Fibroblast of skin of right biceps (primary cell): ENCODE measurements around the gene SNX20.

Experiments used
- DNase-seq: peaks from one replicate; pipeline ENCODE4 v3.0.0-alpha.2; 2013

SNX20 gene

DNA sequence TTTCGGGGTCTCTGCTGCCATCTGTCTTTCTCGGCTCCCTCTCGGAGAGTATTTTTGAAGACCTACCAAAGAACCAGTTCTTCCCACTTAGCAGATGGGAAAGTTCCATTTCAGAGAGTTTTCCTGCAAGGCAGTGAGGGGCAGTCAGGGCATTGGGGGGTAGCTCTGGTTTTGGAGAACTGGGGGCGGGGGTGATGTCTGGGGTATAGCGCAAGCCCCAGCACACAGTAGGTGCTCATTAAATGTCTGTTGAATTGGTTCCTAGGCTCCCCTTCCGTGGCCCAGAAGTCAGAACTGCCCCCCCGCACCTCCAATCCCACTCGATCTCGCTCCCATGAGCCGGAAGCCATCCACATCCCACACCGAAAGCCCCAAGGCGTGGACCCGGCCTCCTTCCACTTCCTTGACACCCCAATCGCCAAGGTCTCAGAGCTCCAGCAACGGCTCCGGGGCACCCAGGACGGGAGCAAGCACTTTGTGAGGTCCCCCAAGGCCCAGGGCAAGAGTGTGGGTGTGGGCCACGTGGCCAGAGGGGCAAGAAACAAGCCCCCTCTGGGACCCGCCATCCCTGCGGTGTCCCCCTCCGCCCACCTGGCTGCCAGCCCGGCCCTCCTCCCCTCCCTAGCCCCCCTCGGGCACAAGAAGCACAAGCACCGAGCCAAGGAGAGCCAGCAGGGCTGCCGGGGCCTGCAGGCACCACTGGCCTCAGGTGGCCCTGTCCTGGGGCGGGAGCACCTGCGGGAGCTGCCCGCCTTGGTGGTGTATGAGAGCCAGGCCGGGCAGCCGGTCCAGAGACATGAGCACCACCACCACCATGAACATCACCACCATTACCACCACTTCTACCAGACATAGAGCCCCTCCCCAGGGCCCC is 47.9 kb downstream of the SNX20 start:
- no peak for DNase-seq

DNA sequence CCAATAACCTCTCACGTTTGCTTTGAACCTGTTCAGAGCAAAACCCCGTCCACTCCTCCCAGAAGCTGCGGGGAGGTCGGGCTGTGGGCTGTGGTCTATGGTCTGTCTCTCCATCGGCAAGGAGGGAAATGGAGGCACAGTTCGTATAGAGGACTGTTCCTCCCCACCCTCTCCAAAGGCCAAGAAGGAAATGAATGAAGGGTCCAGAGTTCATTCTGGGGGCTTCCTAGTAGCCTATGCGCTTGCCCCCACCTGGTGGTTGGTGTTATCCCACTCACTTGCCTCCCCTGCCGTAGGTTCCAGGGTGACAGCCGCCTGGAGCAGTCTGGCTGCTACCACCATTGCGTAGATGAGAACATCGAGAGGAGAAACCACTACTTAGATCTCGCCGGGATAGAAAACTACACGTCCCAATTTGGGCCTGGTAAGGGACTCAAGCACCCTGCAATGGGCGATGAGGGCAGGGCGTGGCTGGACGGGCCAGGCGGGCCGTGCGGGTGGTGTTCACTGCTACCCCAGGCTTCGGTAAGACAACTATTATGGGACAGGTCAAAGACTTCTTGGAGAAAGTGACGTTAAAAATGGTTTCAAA is 49.0 kb downstream of the SNX20 start:
- no peak for DNase-seq

DNA sequence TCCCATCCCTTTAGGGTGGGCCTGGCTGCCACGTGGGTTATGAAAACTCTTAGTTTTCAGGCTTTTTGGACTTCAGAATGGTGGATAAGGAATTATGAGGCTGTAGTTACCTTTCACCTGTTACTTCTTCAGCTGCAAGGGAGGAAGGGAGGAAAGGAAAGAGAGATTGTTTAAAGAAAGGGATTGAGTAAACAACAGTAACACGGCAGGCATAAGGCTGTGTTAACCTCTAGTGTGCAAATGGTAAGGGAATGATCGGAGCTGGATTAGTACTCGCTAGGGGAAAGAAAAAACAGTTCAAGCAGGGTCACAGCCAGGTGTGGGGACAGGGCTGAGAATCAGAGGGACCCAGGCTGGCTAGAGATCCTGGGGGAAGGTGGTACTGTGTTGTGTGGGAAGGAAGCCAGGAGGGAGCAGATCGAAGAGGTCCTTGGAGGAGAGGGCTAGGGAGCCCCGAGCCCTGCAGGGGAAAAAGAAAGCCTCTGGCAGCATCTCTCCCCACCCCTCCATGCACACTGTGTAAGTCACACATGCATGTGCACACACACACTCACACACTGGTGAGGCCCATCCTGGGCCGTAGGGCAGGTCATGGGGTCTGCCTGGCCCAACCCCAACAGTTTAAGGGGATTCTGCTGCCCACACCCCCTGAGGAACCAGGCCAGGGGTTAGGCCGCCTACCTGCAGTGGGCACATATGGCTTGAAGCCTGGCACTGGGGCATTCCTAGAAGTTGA is 49.7 kb downstream of the SNX20 start:
- no peak for DNase-seq

DNA sequence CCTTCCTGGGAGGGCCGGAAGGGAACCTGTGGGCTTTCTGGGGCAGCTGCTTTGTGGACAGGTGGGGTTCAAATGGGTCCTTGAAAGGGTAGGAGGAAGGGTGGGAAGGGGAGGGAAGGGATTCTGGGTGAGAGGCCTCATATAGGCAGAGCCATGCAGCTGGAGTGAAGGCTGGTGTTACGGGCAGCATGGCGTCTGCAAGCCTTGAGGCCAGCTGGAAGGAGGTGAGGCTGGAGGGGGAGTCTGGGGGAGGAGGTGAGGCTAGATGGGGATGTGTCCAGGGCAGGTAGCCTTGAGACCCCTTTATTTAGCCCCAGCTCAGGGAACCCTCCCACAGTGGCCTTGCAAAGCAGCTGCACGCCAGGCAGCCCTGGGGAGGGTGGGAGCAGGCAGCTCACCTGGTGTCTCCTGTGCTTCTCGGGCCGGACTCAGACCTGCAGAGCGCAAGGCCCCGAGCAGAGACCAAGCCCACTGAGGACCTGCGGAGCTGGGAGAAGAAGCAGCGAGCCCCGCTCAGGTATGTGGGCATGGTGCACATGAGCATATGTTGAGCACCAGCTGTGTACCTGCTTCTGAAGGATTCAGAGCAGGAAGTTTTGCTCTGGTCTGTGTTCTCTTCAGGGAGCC is 50.6 kb downstream of the SNX20 start:
- DNase-seq, result no peak

DNA sequence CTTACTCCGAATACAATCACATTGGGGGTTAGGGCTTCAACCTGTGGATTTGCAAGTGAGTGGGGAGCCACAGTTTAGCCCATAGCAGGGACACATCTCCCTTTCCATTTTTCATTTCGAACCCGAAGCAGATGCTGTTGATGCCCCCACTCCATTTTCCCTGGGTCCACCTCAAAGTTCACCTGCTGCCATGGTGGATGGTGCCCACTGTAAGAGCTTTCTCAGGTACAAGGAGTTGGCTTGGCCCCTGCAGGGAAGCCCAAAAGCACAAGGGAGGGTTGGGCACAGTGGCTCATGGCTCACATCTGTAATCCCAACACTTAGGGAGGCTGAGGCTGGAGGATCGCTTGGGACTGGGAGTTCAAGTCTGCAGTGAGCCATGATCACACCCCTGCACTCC is 51.8 kb downstream of the SNX20 start:
- no peak for DNase-seq

GRCh38 chr16:50628156-50628802 is 52.8 kb downstream of the SNX20 start:
- no peak for DNase-seq

DNA sequence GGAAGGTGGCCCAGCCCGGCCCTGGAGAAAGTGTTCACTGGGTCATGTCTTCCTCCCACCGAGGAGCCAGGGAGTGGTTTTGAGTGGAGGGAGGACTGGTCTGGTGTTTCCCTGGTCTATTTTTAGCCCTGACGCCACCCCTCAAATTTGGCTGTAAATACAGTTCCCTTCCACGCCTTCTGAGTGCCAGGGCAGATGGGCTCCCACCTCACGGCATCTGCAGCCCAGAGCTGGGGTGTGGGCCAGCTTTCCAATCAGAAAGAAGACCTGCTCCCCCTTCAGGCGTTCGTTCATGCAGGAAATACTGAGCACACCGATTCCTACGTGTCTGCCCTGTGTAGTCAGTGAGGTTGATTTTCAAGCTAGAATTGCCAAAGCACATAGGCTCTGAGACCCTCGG is 53.7 kb downstream of the SNX20 start:
- DNase-seq, result peak; percentile 39

DNA sequence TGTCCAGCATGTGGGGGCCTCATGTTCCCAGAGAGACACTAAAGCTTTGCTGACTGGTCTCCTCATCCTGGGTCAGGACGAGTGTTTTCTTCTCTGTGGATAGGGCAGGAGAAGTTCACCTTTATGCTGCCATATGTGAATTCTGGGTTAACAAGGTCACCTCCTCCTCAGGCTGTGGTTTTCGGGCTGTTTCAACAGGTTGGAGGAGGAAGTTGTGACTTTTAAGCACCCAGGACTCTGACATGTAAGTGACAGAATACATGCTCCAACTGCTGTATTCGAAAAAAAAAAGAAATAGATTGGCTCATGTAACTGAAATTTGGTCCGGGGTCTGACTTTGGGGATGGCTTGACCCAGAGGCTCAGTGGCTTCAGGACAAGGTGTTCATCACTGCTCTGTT is 54.2 kb downstream of the SNX20 start:
- DNase-seq, result no peak

DNA sequence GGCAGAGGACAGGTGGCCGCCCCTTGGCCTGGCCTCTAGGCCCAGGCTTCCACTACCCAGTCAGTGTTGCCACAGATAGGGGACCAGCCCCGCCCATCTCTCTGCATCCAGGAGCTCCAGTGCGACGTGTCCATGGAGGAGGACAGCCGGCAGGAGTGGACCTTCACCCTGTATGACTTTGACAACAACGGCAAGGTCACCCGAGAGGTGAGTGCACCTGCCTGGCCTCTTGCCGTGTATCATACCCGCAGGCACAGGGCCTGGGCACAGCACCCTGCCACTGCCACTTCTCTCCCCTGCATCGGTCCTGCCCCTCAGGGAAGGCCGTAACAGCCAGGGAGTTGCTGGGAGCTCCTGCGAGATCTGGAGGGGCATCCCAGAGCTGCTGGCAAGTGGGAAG is 55.7 kb downstream of the SNX20 start:
- no peak for DNase-seq

DNA sequence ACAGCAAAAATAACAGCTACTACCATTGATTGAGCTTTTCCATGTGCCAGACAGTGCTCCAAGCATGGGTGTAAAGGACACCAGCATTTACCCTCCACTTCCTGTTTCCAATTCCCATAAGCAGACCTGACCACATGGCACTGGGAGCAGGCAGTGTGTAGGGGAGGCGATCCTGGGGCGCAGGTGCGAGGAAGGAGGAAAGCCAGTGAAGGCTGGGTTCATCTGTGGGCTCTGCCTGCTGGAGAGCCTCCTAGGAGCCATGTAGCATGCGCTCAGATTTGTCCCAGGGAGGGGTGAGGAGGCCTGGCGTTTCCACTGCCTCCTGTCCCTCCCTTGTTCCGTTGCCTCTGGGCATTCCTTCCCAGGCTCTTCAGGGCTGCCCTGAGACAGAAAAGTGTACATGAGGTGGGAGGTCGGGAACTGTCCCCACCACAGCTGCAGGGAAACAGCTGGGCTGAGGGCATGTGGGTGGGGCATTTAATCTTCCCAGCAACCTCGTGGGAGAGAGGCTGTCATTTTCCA is 56.6 kb downstream of the SNX20 start:
- DNase-seq, result no peak

DNA sequence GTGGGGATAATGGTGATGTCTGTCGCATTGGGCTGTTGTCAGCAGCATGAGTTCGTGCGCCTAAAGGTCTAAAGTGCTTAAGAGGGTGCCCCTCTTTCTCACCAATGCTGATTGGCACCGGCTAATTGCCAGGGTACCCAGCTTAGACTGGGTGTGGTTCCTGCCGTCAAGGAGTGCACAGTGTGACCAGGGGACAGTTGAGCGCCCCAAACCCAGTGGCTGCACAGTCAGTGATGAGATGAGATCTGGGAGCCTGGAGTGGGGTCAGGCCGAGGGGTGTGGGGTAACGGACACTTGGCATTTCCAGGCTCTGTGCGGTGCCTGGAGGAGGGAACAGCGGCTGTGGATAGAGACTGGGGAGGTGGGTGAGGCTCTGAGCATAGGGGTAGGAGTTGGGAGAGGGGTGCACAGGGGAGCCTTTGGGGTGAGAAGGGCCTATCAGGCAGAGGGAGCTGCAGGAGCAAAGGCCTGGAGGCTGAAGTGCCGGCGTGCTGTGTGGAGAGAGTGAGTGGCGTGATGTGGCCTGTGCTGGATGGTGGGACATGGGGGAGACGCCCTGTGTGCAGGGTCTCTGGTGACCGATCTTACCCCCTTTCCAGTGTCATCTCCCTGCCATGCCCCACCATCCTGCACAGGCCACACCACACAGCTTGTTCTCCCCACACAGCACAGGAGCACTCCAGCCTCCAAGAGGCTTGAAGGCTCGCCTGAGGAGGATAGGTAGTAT is 58.3 kb downstream of the SNX20 start:
- DNase-seq, result no peak

DNA sequence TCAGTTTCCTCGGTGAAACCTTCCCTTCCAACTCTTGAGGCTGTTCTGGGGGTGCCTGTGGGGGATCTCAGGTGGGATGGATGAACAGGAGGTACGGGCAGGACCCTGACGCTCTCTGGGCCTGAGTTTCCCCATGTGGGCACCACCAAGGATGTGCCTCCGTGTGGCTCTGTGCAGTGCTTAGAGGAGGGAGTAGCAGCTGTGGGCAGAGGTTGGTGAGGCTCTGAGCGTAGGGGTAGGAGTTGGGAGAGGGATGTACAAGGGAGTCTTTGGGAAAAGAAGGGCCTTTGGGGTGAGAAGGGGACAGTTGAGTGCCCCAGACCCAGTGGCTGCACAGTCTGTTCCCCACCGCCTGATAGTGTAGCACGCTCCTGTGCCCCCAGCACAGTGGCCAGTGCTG is 59.1 kb downstream of the SNX20 start:
- no peak for DNase-seq
